ENCODE measurements around the gene TMEM244.
"Not testable (repeated sequence)": the region's sequence is repeated elsewhere in the genome, so short reads cannot be mapped to it uniquely, and the experiment has no call there.

Gene TMEM244

GRCh38 chr6:129860908-129861665, at the start of gene TMEM244:
Gene TMEM244, minus strand, starts transcription at chr6:129861315. Its CDS starts 127 bp downstream, at chr6:129861188.
- DNase-seq (ENCODE audit: low spot score) = peak; percentile 32

- no peak for DNase-seq (ENCODE audit: low spot score)
These were observed 47.7 kb upstream of the TMEM244 start for GRCh38 chr6:129908858-129909257.

GRCh38 chr6:129908356-129908755, 47.2 kb upstream of the TMEM244 start:
- DNase-seq (ENCODE audit: low spot score) = no peak

- DNase-seq (ENCODE audit: low spot score) = no peak
These were observed 45.5 kb upstream of the TMEM244 start for GRCh38 chr6:129906515-129907077.

- no peak for DNase-seq (ENCODE audit: low spot score)
These were observed 42.0 kb upstream of the TMEM244 start for GRCh38 chr6:129903082-129903481.

- no peak for DNase-seq (ENCODE audit: low spot score)
These were observed 41.6 kb upstream of the TMEM244 start for GRCh38 chr6:129902681-129903080.

- no peak for DNase-seq (ENCODE audit: low spot score)
These were observed 40.8 kb upstream of the TMEM244 start for GRCh38 chr6:129901910-129902309.

GRCh38 chr6:129895692-129896091, 34.6 kb upstream of the TMEM244 start:
- DNase-seq (ENCODE audit: low spot score) = no peak

GRCh38 chr6:129894921-129895320, 33.8 kb upstream of the TMEM244 start:
- DNase-seq (ENCODE audit: low spot score) = no peak

GRCh38 chr6:129893640-129894039, 32.5 kb upstream of the TMEM244 start:
- peak; percentile 38 for DNase-seq (ENCODE audit: low spot score)

GRCh38 chr6:129890701-129891100, 29.6 kb upstream of the TMEM244 start:
- DNase-seq (ENCODE audit: low spot score) = no peak

- DNase-seq (ENCODE audit: low spot score) = no peak
These were observed 29.0 kb upstream of the TMEM244 start for GRCh38 chr6:129890164-129890563.

- peak; percentile 22 for DNase-seq (ENCODE audit: low spot score)
These were observed 28.5 kb upstream of the TMEM244 start for GRCh38 chr6:129889580-129889979.

- DNase-seq (ENCODE audit: low spot score) = no peak
These were observed 25.5 kb upstream of the TMEM244 start for GRCh38 chr6:129886401-129887155.

GRCh38 chr6:129884211-129884610, 23.1 kb upstream of the TMEM244 start:
- DNase-seq (ENCODE audit: low spot score) = no peak

- DNase-seq (ENCODE audit: low spot score) = no peak
These were observed 21.5 kb upstream of the TMEM244 start for GRCh38 chr6:129882510-129883023.

- DNase-seq (ENCODE audit: low spot score) = not testable (repeated sequence)
These were observed 16.8 kb upstream of the TMEM244 start for GRCh38 chr6:129877894-129878293.

GRCh38 chr6:129875610-129876520, 14.8 kb upstream of the TMEM244 start:
- DNase-seq (ENCODE audit: low spot score) = peak; percentile 33

- no peak for DNase-seq (ENCODE audit: low spot score)
These were observed 13.7 kb upstream of the TMEM244 start for GRCh38 chr6:129874837-129875236.

- DNase-seq (ENCODE audit: low spot score) = no peak
These were observed 11.5 kb upstream of the TMEM244 start for GRCh38 chr6:129872586-129872985.

- no peak for DNase-seq (ENCODE audit: low spot score)
These were observed 10.1 kb upstream of the TMEM244 start for GRCh38 chr6:129871221-129871620.

GRCh38 chr6:129867403-129867802, 6.3 kb upstream of the TMEM244 start:
- no peak for DNase-seq (ENCODE audit: low spot score)

All from CD4-positive, alpha-beta T cell treated with Interleukin-2 at 100 ng/mL for 4 hours (primary cell).